ENCODE measurements around the gene SMAD5.

The SMAD5 gene

GRCh38 chr5:136209346-136209910 lies 76.8 kb downstream of the SMAD5 start:
- in situ Hi-C loops (cut with HindIII; ENCODE audit: low pct_unique_long_range_greater_than_20kb, low sequenced_read_pairs), result no loop called here
- DNase-seq (ENCODE audit: low read depth in 1 of 2, low spot score in 1 of 2), result no peak
- TF ChIP-seq JUND (IDR thresholded peaks at IDR 0.05; ENCODE audit: low read depth), result no peak

- no peak for DNase-seq (ENCODE audit: low read depth in 1 of 2, low spot score in 1 of 2)
- in situ Hi-C loops (cut with HindIII; ENCODE audit: low pct_unique_long_range_greater_than_20kb, low sequenced_read_pairs), result no loop called here
- TF ChIP-seq JUND (IDR thresholded peaks at IDR 0.05; ENCODE audit: low read depth), result no peak
Measured at GRCh38 chr5:136210259-136210658, 77.6 kb downstream of the SMAD5 start.

- no peak for DNase-seq (ENCODE audit: low read depth in 1 of 2, low spot score in 1 of 2)
- in situ Hi-C loops (cut with HindIII; ENCODE audit: low pct_unique_long_range_greater_than_20kb, low sequenced_read_pairs), result no loop called here
Measured at GRCh38 chr5:136211282-136212040, 78.8 kb downstream of the SMAD5 start.

GRCh38 chr5:136212252-136212721 lies 79.6 kb downstream of the SMAD5 start:
- in situ Hi-C loops (cut with HindIII; ENCODE audit: low pct_unique_long_range_greater_than_20kb, low sequenced_read_pairs), result no loop called here
- peak; percentile 67 to 79 for DNase-seq (ENCODE audit: low read depth in 1 of 2, low spot score in 1 of 2)
- TF ChIP-seq JUND (IDR thresholded peaks at IDR 0.05; ENCODE audit: low read depth), result no peak

More at GRCh38 chr5:136211282-136212040, 78.8 kb downstream of the SMAD5 start:
- TF ChIP-seq JUND (IDR thresholded peaks at IDR 0.05; ENCODE audit: low read depth), result no peak

- TF ChIP-seq JUND (IDR thresholded peaks at IDR 0.05; ENCODE audit: low read depth), result no peak
- in situ Hi-C loops (cut with HindIII; ENCODE audit: low pct_unique_long_range_greater_than_20kb, low sequenced_read_pairs), result no loop called here
- no peak for DNase-seq (ENCODE audit: low read depth in 1 of 2, low spot score in 1 of 2)
Measured at GRCh38 chr5:136213919-136214493, 81.4 kb downstream of the SMAD5 start.

GRCh38 chr5:136215812-136216211 lies 83.2 kb downstream of the SMAD5 start:
- TF ChIP-seq JUND (IDR thresholded peaks at IDR 0.05; ENCODE audit: low read depth), result no peak
- DNase-seq (ENCODE audit: low read depth in 1 of 2, low spot score in 1 of 2), result no peak
- in situ Hi-C loops (cut with HindIII; ENCODE audit: low pct_unique_long_range_greater_than_20kb, low sequenced_read_pairs), result no loop called here

GRCh38 chr5:136216230-136216629 lies 83.6 kb downstream of the SMAD5 start:
- in situ Hi-C loops (cut with HindIII; ENCODE audit: low pct_unique_long_range_greater_than_20kb, low sequenced_read_pairs), result no loop called here
- no peak for TF ChIP-seq JUND (IDR thresholded peaks at IDR 0.05; ENCODE audit: low read depth)
- no peak for DNase-seq (ENCODE audit: low read depth in 1 of 2, low spot score in 1 of 2)

GRCh38 chr5:136221340-136221739 lies 88.7 kb downstream of the SMAD5 start:
- in situ Hi-C loops (cut with HindIII; ENCODE audit: low pct_unique_long_range_greater_than_20kb, low sequenced_read_pairs), result no loop called here
- no peak for TF ChIP-seq JUND (IDR thresholded peaks at IDR 0.05; ENCODE audit: low read depth)

GRCh38 chr5:136222580-136223235 lies 90.1 kb downstream of the SMAD5 start:
- no peak for TF ChIP-seq JUND (IDR thresholded peaks at IDR 0.05; ENCODE audit: low read depth)
- in situ Hi-C loops (cut with HindIII; ENCODE audit: low pct_unique_long_range_greater_than_20kb, low sequenced_read_pairs), result no loop called here

More at GRCh38 chr5:136221340-136221739, 88.7 kb downstream of the SMAD5 start:
- DNase-seq (ENCODE audit: low read depth in 1 of 2, low spot score in 1 of 2), result no peak

GRCh38 chr5:136225796-136226195 lies 93.2 kb downstream of the SMAD5 start:
- no peak for DNase-seq (ENCODE audit: low read depth in 1 of 2, low spot score in 1 of 2)
- in situ Hi-C loops (cut with HindIII; ENCODE audit: low pct_unique_long_range_greater_than_20kb, low sequenced_read_pairs), result no loop called here
- TF ChIP-seq JUND (IDR thresholded peaks at IDR 0.05; ENCODE audit: low read depth), result no peak

More at GRCh38 chr5:136222580-136223235, 90.1 kb downstream of the SMAD5 start:
- DNase-seq (ENCODE audit: low read depth in 1 of 2, low spot score in 1 of 2), result no peak

GRCh38 chr5:136226401-136226800 lies 93.8 kb downstream of the SMAD5 start:
- DNase-seq (ENCODE audit: low read depth in 1 of 2, low spot score in 1 of 2), result no peak
- TF ChIP-seq JUND (IDR thresholded peaks at IDR 0.05; ENCODE audit: low read depth), result no peak
- in situ Hi-C loops (cut with HindIII; ENCODE audit: low pct_unique_long_range_greater_than_20kb, low sequenced_read_pairs), result no loop called here

GRCh38 chr5:136228136-136228757 lies 95.6 kb downstream of the SMAD5 start:
- no peak for TF ChIP-seq JUND (IDR thresholded peaks at IDR 0.05; ENCODE audit: low read depth)
- DNase-seq (ENCODE audit: low read depth in 1 of 2, low spot score in 1 of 2), result no peak
- in situ Hi-C loops (cut with HindIII; ENCODE audit: low pct_unique_long_range_greater_than_20kb, low sequenced_read_pairs), result no loop called here

Measured in T47D (cell line).